H1 (cell line): ENCODE results near the gene SFXN1. TPM values are rescaled to one million over a fixed set of nuclear protein-coding genes. Genes with fewer than 3 reads are reported as not detected.

Source experiments
- CTCF ChIA-PET: fragments of 300-600 bp; sonication (Branson Sonifier 250); formaldehyde crosslinking; loops from one replicate; lab custom pipeline; 2021; ENCODE audit not compliant: partially characterized antibody; lab: Charles Lee
- POLR2A ChIA-PET: fragments of 300-600 bp; sonication (Branson Sonifier 250); formaldehyde crosslinking; loops from one replicate; lab custom pipeline; 2021; ENCODE audit warnings: inconsistent platforms; ENCODE audit not compliant: partially characterized antibody; lab: Charles Lee
- DNase-seq, 2 experiments: peaks; one replicate each; pipeline versions ENCODE4 v3.0.0 to v3.0.0-alpha.2; 2010 to 2022; ENCODE audit warnings: low spot score in 2 of 2, low read depth in 1 of 2, mixed read lengths in 1 of 2
- FAIRE-seq: peaks from 2 replicates; lab custom pipeline; 2011; peaks lifted over from hg19 to GRCh38; lab: Jason Lieb, UNC
- H2AFZ ChIP-seq: 2 replicates; pipeline ENCODE4 v1.8.1; 2012; ENCODE audit warnings: low read length, inconsistent platforms
- H2AK5ac ChIP-seq: 2 replicates; pipeline ENCODE4 v1.6.1; 2013; ENCODE audit warnings: low read depth, low read length
- H2BK120ac ChIP-seq: replicated peaks from 2 replicates; pipeline ENCODE3; 2013; ENCODE audit warnings: low read depth, low read length, inconsistent platforms
- H2BK12ac ChIP-seq: 2 replicates; pipeline ENCODE4 v1.6.1; 2013; ENCODE audit warnings: low read depth, low read length
- H2BK15ac ChIP-seq: 2 replicates; pipeline ENCODE4 v1.6.1; 2013; ENCODE audit warnings: low read length
- H2BK20ac ChIP-seq: 2 replicates; pipeline ENCODE4 v1.6.1; 2013; ENCODE audit warnings: low read length
- H2BK5ac ChIP-seq: 2 replicates; pipeline ENCODE4 v1.6.1; 2013; ENCODE audit warnings: low read depth, low read length
- H3K14ac ChIP-seq: 2 replicates; pipeline ENCODE4 v1.6.1; 2013; ENCODE audit warnings: inconsistent platforms; ENCODE audit not compliant: insufficient read length
- H3K18ac ChIP-seq: 2 replicates; pipeline ENCODE4 v1.6.1; 2013; ENCODE audit warnings: low read length; ENCODE audit errors: extremely low read depth
- H3K23ac ChIP-seq: 2 replicates; pipeline ENCODE4 v1.6.1; 2013; ENCODE audit warnings: inconsistent platforms; ENCODE audit not compliant: insufficient read length
- H3K23me2 ChIP-seq: 2 replicates; pipeline ENCODE4 v1.6.1; 2013; ENCODE audit warnings: low read depth, low read length
- H3K27ac ChIP-seq: 2 replicates; pipeline ENCODE4 v1.6.1; 2011; ENCODE audit warnings: low read depth, low read length, inconsistent platforms
- H3K27me3 ChIP-seq, 4 experiments: replicated peaks in 1 of 4; 1 replicate in 1 of 4; 2 replicates in 3 of 4; pipeline versions ENCODE4 v1.6.1 to v1.8.1; 2011 to 2013; ENCODE audit warnings: low read length in 3 of 4, mild to moderate bottlenecking in 3 of 4, inconsistent platforms in 2 of 4, mixed read lengths in 2 of 4, moderate library complexity in 1 of 4; ENCODE audit not compliant: control insufficient read depth in 3 of 4, insufficient read depth in 3 of 4; ENCODE audit errors: extremely low read depth in 1 of 4
- H3K36me3 ChIP-seq, 4 experiments: 2 replicates each; pipeline versions ENCODE4 v1.6.1 to v1.8.1; 2011 to 2013; ENCODE audit warnings: mild to moderate bottlenecking in 4 of 4, low read length in 3 of 4, moderate library complexity in 2 of 4, control low read depth in 1 of 4, inconsistent platforms in 1 of 4; ENCODE audit not compliant: insufficient read depth in 4 of 4, control insufficient read depth in 2 of 4
- H3K4ac ChIP-seq: replicated peaks from 2 replicates; pipeline ENCODE3; 2013; ENCODE audit warnings: low read length, low read depth, mixed read lengths, inconsistent platforms; ENCODE audit not compliant: insufficient read length
- H3K4me1 ChIP-seq, 4 experiments: replicated peaks in 1 of 4; 1 replicate in 1 of 4; 2 replicates in 3 of 4; pipeline versions ENCODE4 v1.6.1 to v1.8.1; 2011 to 2013; ENCODE audit warnings: low read length in 3 of 4, inconsistent platforms in 2 of 4, mixed read lengths in 1 of 4; ENCODE audit not compliant: insufficient read depth in 4 of 4, control insufficient read depth in 3 of 4
- H3K4me2 ChIP-seq, 2 experiments: 2 replicates each; pipeline versions ENCODE4 v1.6.1 to v1.8.1; 2011 to 2013; ENCODE audit warnings: low read depth in 2 of 2, low read length in 2 of 2, control low read depth in 1 of 2, inconsistent platforms in 1 of 2, mild to moderate bottlenecking in 1 of 2; ENCODE audit not compliant: insufficient read depth in 1 of 2
- H3K4me3 ChIP-seq, 4 experiments: fragments of 200-600, 300-600 bp in 1 of 4; sonication (generic), shearing (Covaris generic), sonication (Bioruptor Twin) in 1 of 4; 2 replicates each; pipeline versions ENCODE4 v1.5.1 to v1.8.1; 2011 to 2016; ENCODE audit warnings: low read length in 4 of 4, low read depth in 3 of 4, control low read depth in 2 of 4, inconsistent platforms in 2 of 4, mild to moderate bottlenecking in 2 of 4, mixed read lengths in 1 of 4, moderate library complexity in 1 of 4; ENCODE audit not compliant: insufficient read depth in 2 of 4; ENCODE audit errors: extremely low read depth in 1 of 4
- H3K56ac ChIP-seq: replicated peaks from 2 replicates; pipeline ENCODE3; 2013; ENCODE audit warnings: low read depth, mild to moderate bottlenecking, mixed read lengths, low read length, inconsistent platforms; ENCODE audit not compliant: insufficient read length
- H3K79me1 ChIP-seq: 2 replicates; pipeline ENCODE4 v1.6.1; 2013; ENCODE audit warnings: low read depth, low read length, control low read depth
- H3K79me2 ChIP-seq, 2 experiments: 2 replicates each; pipeline versions ENCODE4 v1.6.1 to v1.8.1; 2012 to 2013; ENCODE audit warnings: low read length in 2 of 2, mild to moderate bottlenecking in 2 of 2, inconsistent platforms in 1 of 2; ENCODE audit not compliant: insufficient read depth in 2 of 2, control insufficient read depth in 1 of 2
- H3K9ac ChIP-seq, 4 experiments: replicated peaks in 1 of 4; 1 replicate in 1 of 4; 2 replicates in 3 of 4; pipeline versions ENCODE4 v1.6.1 to v1.8.1; 2011 to 2013; ENCODE audit warnings: low read depth in 3 of 4, low read length in 3 of 4, control low read depth in 2 of 4, mild to moderate bottlenecking in 2 of 4, moderate library complexity in 2 of 4, inconsistent platforms in 1 of 4; ENCODE audit errors: extremely low read depth in 1 of 4
- H3K9me3 ChIP-seq, 2 experiments: 2 replicates each; pipeline versions ENCODE4 v1.6.1 to v1.8.1; 2012 to 2013; ENCODE audit warnings: mild to moderate bottlenecking in 2 of 2, moderate library complexity in 2 of 2, control low read depth in 1 of 2, inconsistent platforms in 1 of 2, low read depth in 1 of 2, low read length in 1 of 2, mixed read lengths in 1 of 2; ENCODE audit not compliant: insufficient read depth in 2 of 2
- H4K20me1 ChIP-seq, 2 experiments: replicated peaks in 1 of 2; 2 replicates each; pipeline versions ENCODE3 to v1.8.1; 2011 to 2013; ENCODE audit warnings: inconsistent platforms in 2 of 2, low read length in 2 of 2, mild to moderate bottlenecking in 1 of 2; ENCODE audit not compliant: insufficient read depth in 2 of 2, control insufficient read depth in 1 of 2
- H4K5ac ChIP-seq: 2 replicates; pipeline ENCODE4 v1.6.1; 2013; ENCODE audit warnings: low read length, low read depth, mixed read lengths, inconsistent platforms; ENCODE audit not compliant: insufficient read length
- H4K8ac ChIP-seq: 2 replicates; pipeline ENCODE4 v1.8.0; 2013; ENCODE audit warnings: mild to moderate bottlenecking, moderate library complexity, low read length, inconsistent platforms; ENCODE audit not compliant: insufficient read depth; ENCODE audit errors: extremely low read depth
- H4K91ac ChIP-seq: replicated peaks from 2 replicates; pipeline ENCODE3; 2013; ENCODE audit warnings: low read length, mixed read lengths, inconsistent platforms; ENCODE audit not compliant: insufficient read length
- ATF2 ChIP-seq: IDR thresholded peaks from 2 replicates; pipeline ENCODE4 v1.6.1; 2012; ENCODE audit warnings: low read length, inconsistent platforms
- ATF3 ChIP-seq: IDR thresholded peaks from 2 replicates; pipeline ENCODE4 v1.6.1; 2011; ENCODE audit warnings: low read depth, mild to moderate bottlenecking, low read length; ENCODE audit not compliant: insufficient read depth
- BCL11A ChIP-seq, 2 experiments: IDR thresholded peaks; one replicate each; pipeline ENCODE4 v1.6.1; 2011; ENCODE audit warnings: low read depth in 2 of 2, low read length in 2 of 2, mild to moderate bottlenecking in 2 of 2
- CBX8 ChIP-seq: fragments of 300-800, 300-1000 bp; sonication (generic); IDR thresholded peaks from 2 replicates; pipeline ENCODE4 v1.7.1; 2016; ENCODE audit warnings: low read depth, low read length, borderline replicate concordance
- CTCF ChIP-seq, 3 experiments: IDR thresholded peaks; 1 replicate in 2 of 3; 2 replicates in 1 of 3; pipeline versions ENCODE4 v1.5.1 to v1.6.1; 2011; ENCODE audit warnings: low read length in 3 of 3, mild to moderate bottlenecking in 3 of 3, inconsistent platforms in 2 of 3, low read depth in 1 of 3, moderate library complexity in 1 of 3; ENCODE audit not compliant: insufficient read depth in 1 of 3; ENCODE audit errors: control extremely low read depth in 1 of 3
- KDM1A ChIP-seq: fragments of 200-600, 300-600 bp; sonication (generic); IDR thresholded peaks from 2 replicates; pipeline ENCODE4 v1.7.1; 2016; ENCODE audit warnings: mild to moderate bottlenecking, low read length, borderline replicate concordance
- TCF12 ChIP-seq: IDR thresholded peaks from 2 replicates; pipeline ENCODE4 v1.6.1; 2011; ENCODE audit warnings: low read depth, mild to moderate bottlenecking, low read length
- WGBS, 2 experiments: shearing (Covaris generic) in 1 of 2; methylation state at CpG; one replicate each; pipeline versions ENCODE4 v1.1.6 to v1.1.7; 2013 to 2015; ENCODE audit warnings: low lambda C conversion rate in 2 of 2, mixed read lengths in 2 of 2, inconsistent platforms in 1 of 2, low coverage in 1 of 2, missing lambda C conversion rate in 1 of 2; ENCODE audit not compliant: insufficient replicate concordance in 2 of 2, insufficient coverage in 1 of 2, insufficient read length in 1 of 2; ENCODE audit errors: extremely low coverage in 1 of 2, missing lambda C conversion rate in 1 of 2; 5-methylcytosine and 5-hydroxymethylcytosine counted together
- polyA plus RNA-seq, 7 experiments: library from polyadenylated mRNA; depleted of rRNA in 3 of 7; stranded (reverse) in 5 of 7; unstranded in 2 of 7; fragments of >200 nt in 5 of 7; fragments of 200-250 nt in 2 of 7; gene quantifications; 1 replicate in 5 of 7; 2 replicates in 1 of 7; 4 replicates in 1 of 7; pipeline versions ENCODE4 v1.2.1 to v1.2.3, GENCODE V29; 2011 to 2013; ENCODE audit warnings: missing spikeins in 2 of 7, mixed read lengths in 2 of 7
- total RNA-seq: library from RNA; stranded (reverse); fragmentation: NEBNext Ultra II Directional; extraction: Animal tissue kit (Norgen Biotek cat#: 25700); gene quantifications from 2 replicates; pipeline ENCODE4 v1.2.1, GENCODE V29; 2021

The SFXN1 gene
- total and polyA plus RNA-seq, 2 of the 8 experiments (the other 6 are each of a cell fraction or from before 2014, with no cell fraction given), result 72.7 to 97.6 TPM

- Histone ChIP-seq H2AFZ (no peak overlapping the region), H3K56ac (no peak overlapping the region), H3K4ac (no peak overlapping the region), H3K23me2 (no peaks in the 10 kb centered on the region), H4K5ac (no peak overlapping the region), H3K27me3 (no peaks in the 10 kb centered on the region), H4K8ac (no peak overlapping the region), H2BK120ac (no peak overlapping the region), H3K18ac (no peak overlapping the region), H3K4me2 (no peak overlapping the region), H2BK12ac (no peak overlapping the region), H3K9ac (no peak overlapping the region), H3K79me1 (peaks cover 12% of the 10 kb centered on the region), H3K23ac (no peak overlapping the region), H3K79me2 (peaks cover 5 to 67% of the 10 kb centered on the region in 2 experiments), H3K27ac (no peak overlapping the region), H2BK20ac (no peak overlapping the region), H4K91ac (no peak overlapping the region), H2BK15ac (no peak overlapping the region), H3K14ac (no peak overlapping the region), H3K9me3 (no peaks in the 10 kb centered on the region), H3K36me3 (peaks cover 8 to 39% (median 26%) of the 10 kb centered on the region in 4 experiments), H4K20me1 (peaks cover 13 to 18% of the 10 kb centered on the region in 2 experiments), H2BK5ac (no peak overlapping the region), H3K4me1 (no peaks in the 10 kb centered on the region), H3K4me3 (no peak overlapping the region), H2AK5ac (no peak overlapping the region)
- CTCF ChIA-PET, result interaction anchor here (1.1 to 1.2 kb wide), 2 partner anchors 11 to 239 kb away, joined by 4 read pairs; no protein-coding TSS in a partner anchor
- POLR2A ChIA-PET, result interaction anchor here (1.3 to 1.4 kb wide), 3 partner anchors 10 to 12 kb away, joined by 3 to 6 read pairs (median 4); partner anchors contain the start of gene SFXN1
- FAIRE-seq (no peak), DNase-seq (no peak)
- 77% methylated on average over 6 of the region's 6 CpGs; no CpG with 5 or more reads in 1 of the 2 experiments for WGBS, 2 experiments
- no peak for TF ChIP-seq ATF3
- no peak for TF ChIP-seq ATF2
- no peak for TF ChIP-seq BCL11A (IDR thresholded peaks at IDR 0.05; ENCODE audit: low read depth in 2 of 2, low read length in 2 of 2)
- no peak for TF ChIP-seq KDM1A
- TF ChIP-seq TCF12, result no peak
- TF ChIP-seq CTCF (IDR thresholded peaks at IDR 0.05; ENCODE audit: control extremely low read depth in 1 of 3, insufficient read depth in 1 of 3, low read depth in 1 of 3, low read length in 3 of 3), result no peak
- no peak for TF ChIP-seq CBX8
These were observed 11.5 kb downstream of the SFXN1 start for GRCh38 chr5:175489693-175490443.
